Lower leg skin (tissue), 4 donors: Measurements from ENCODE around the gene VAX1. TPM values are rescaled to one million over a fixed set of nuclear protein-coding genes. Genes with fewer than 3 reads are reported as not detected.
"Not testable (repeated sequence)": the region's sequence is repeated elsewhere in the genome, so short reads cannot be mapped to it uniquely, and the experiment has no call there.

ENCODE experiments used
- DNase-seq, 2 donors: peaks; one replicate each; pipeline ENCODE4 v3.0.0-alpha.2; 2019; ENCODE audit warnings: low spot score in 2 of 2
- H3K4me3 ChIP-seq: fragments of 200-600 bp; sonication (generic); 2 replicates; pipeline ENCODE4 v1.5.1; 2017; ENCODE audit warnings: mild to moderate bottlenecking, low read depth; ENCODE audit not compliant: poor library complexity, severe bottlenecking
- POLR2A ChIP-seq, 2 donors: fragments of 450-650 bp; IDR thresholded peaks; one replicate each; pipeline ENCODE4 v1.6.1; 2016 to 2017; ENCODE audit warnings: antibody characterized with exemption in 2 of 2, mild to moderate bottlenecking in 1 of 2, moderate library complexity in 1 of 2
- WGBS, 2 donors: methylation state at CpG; one replicate each; pipeline ENCODE4 v1.1.5; 2018; 5-methylcytosine and 5-hydroxymethylcytosine counted together
- intact Hi-C: fragments of 100-400 bp; cut with DNase I; formaldehyde crosslinking; loops from one replicate; pipeline ENCODE4 v1.15.0; 2023; ENCODE audit warnings: low total_unique reads
- microRNA-seq, 2 donors: library from miRNA; unstranded; fragments of <30 nt; microRNA quantifications; one replicate each; pipeline ENCODE4, GENCODE V29; 2016; ENCODE audit warnings: borderline replicate concordance in 2 of 2, borderline number of aligned reads in 1 of 2
- total RNA-seq, 4 donors: library from RNA; depleted of rRNA; stranded (reverse); fragments of >200 nt; gene quantifications; one replicate each; pipeline ENCODE4 v1.1.0, GENCODE V29; 2016
- TF ChIP-seq, protein P1 (sequence below), 3 donors: fragments of 450-650 bp; IDR thresholded peaks; one replicate each; pipeline ENCODE4 v1.5.1; 2016; ENCODE audit warnings: antibody characterized with exemption in 3 of 3, mild to moderate bottlenecking in 3 of 3, moderate library complexity in 2 of 3

The VAX1 gene
- total RNA-seq, 4 donors from 2014 or later = not detected

DNA sequence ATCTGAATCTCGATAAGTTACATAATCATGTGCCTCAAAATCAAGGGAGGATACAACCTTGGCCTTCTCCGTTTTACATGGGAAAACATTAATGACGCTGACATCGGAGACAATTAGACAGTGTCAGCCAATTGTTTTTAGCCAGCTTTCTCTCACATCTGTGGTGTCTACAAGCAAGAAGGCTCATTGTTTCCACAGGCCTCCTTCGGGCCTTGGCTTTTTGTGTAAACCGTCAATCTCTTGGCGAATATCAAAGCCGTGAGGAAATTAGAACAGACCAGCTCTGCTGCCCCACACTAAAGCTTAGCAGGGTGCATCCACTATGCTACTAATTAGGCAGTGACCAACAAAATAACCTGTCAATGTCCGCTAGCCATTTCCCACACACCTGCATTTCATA is 43.2 kb downstream of the VAX1 start:
- WGBS, 2 donors = 73 to 76% methylated on average over 9 of the region's 9 CpGs
- intact Hi-C loops = no loop called here
- no peak for TF ChIP-seq POLR2A (IDR thresholded peaks at IDR 0.05)
- TF ChIP-seq, protein P1, sequence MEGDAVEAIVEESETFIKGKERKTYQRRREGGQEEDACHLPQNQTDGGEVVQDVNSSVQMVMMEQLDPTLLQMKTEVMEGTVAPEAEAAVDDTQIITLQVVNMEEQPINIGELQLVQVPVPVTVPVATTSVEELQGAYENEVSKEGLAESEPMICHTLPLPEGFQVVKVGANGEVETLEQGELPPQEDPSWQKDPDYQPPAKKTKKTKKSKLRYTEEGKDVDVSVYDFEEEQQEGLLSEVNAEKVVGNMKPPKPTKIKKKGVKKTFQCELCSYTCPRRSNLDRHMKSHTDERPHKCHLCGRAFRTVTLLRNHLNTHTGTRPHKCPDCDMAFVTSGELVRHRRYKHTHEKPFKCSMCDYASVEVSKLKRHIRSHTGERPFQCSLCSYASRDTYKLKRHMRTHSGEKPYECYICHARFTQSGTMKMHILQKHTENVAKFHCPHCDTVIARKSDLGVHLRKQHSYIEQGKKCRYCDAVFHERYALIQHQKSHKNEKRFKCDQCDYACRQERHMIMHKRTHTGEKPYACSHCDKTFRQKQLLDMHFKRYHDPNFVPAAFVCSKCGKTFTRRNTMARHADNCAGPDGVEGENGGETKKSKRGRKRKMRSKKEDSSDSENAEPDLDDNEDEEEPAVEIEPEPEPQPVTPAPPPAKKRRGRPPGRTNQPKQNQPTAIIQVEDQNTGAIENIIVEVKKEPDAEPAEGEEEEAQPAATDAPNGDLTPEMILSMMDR (IDR thresholded peaks at IDR 0.05) = no peak
- no peak for DNase-seq
- H3K4me3 ChIP-seq = no peak overlapping the region

DNA sequence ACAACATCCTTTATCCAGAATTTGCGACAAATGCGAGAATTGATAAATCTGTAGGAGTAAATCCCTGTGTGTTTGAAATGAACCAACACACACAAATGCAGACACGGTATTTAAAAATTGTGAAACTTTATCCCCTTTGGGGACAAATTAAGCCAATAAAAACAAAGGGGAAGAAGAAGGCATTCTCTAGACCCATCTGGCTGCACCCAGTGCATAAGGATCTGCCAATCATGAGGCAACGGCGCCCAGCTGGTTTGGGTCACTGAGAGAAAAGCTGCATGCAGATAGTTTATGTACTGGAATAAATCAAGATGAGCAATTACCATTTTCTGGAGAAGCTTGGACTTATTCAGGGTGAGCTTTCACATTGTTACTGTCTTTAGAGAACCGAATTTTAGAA is 45.7 kb downstream of the VAX1 start:
- H3K4me3 ChIP-seq = no peak overlapping the region
- no peak for TF ChIP-seq POLR2A (IDR thresholded peaks at IDR 0.05)
- TF ChIP-seq, protein P1 (IDR thresholded peaks at IDR 0.05) = no peak
- 77% methylated on average over 6 of the region's 6 CpGs for WGBS, 2 donors
- intact Hi-C loops = no loop called here
- DNase-seq = no peak

DNA sequence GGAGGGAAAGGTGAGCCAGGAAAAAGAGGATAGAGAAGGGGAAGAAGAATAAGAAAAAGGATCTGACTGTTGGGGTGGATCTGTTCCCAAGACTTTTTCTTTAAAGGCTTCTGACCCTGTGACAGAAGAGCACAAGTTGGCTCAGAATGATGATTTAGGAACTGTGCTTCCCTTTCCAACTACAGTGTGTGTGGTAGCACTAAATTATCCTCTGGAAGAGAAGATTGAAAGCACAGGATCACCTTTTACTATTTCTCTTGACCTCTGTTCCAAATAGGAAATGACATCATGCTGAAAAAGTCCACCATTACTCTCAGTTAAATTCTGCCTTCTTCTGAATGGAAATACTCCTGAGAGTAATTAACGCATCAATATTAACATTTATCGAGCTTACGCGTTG is 47.2 kb downstream of the VAX1 start:
- 94 to 96% methylated on average over 4 of the region's 4 CpGs for WGBS, 2 donors
- intact Hi-C loops = no loop called here
- H3K4me3 ChIP-seq = no peak overlapping the region
- no peak for TF ChIP-seq POLR2A (IDR thresholded peaks at IDR 0.05)
- TF ChIP-seq, protein P1 (IDR thresholded peaks at IDR 0.05) = no peak
- DNase-seq = no peak

DNA sequence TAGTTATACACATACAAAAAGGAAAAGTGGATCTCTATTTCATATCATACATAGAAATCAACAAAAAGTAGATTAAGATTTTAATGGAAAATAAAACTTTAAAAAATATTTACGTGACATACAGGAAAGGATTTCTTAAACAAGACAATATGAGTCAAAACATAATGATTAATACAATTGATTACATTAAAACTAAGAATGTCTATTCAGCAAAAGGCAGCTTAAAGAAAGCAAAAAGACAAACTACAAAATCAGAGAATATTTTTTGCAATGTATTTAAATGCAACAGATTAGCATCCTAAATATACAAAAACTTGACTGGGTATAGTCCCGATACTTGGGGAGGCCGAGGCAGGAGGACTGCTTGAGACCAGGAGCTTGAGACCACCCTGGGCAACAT is 50.5 kb downstream of the VAX1 start:
- H3K4me3 ChIP-seq = no peak overlapping the region
- TF ChIP-seq, protein P1 (IDR thresholded peaks at IDR 0.05) = no peak
- no peak for TF ChIP-seq POLR2A (IDR thresholded peaks at IDR 0.05)
- no peak for DNase-seq
- intact Hi-C loops = no loop called here
- 87 to 89% methylated on average over 3 of the region's 3 CpGs for WGBS, 2 donors

DNA sequence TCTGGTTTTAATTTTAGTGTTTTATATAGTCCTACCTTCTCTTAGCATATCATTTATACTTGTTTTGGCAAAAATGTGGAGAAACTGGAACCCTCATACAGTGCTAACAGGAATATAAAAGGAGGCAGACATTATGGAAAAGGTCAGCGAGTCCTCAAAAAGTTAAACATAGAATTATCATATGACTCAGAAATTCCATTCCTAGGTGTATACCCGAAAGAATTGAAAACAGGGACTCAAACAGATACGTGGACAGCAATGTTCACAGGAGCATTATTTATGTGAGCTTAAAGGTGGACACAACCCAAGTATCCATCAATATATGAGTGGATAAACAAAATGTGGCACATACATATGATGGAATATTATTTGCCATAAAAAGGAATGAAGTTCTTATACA is 51.5 kb downstream of the VAX1 start:
- DNase-seq = no peak
- 70 to 81% methylated on average over 3 of the region's 3 CpGs for WGBS, 2 donors
- intact Hi-C loops = no loop called here
- no peak overlapping the region for H3K4me3 ChIP-seq
- TF ChIP-seq, protein P1 (IDR thresholded peaks at IDR 0.05) = no peak
- no peak for TF ChIP-seq POLR2A (IDR thresholded peaks at IDR 0.05)

DNA sequence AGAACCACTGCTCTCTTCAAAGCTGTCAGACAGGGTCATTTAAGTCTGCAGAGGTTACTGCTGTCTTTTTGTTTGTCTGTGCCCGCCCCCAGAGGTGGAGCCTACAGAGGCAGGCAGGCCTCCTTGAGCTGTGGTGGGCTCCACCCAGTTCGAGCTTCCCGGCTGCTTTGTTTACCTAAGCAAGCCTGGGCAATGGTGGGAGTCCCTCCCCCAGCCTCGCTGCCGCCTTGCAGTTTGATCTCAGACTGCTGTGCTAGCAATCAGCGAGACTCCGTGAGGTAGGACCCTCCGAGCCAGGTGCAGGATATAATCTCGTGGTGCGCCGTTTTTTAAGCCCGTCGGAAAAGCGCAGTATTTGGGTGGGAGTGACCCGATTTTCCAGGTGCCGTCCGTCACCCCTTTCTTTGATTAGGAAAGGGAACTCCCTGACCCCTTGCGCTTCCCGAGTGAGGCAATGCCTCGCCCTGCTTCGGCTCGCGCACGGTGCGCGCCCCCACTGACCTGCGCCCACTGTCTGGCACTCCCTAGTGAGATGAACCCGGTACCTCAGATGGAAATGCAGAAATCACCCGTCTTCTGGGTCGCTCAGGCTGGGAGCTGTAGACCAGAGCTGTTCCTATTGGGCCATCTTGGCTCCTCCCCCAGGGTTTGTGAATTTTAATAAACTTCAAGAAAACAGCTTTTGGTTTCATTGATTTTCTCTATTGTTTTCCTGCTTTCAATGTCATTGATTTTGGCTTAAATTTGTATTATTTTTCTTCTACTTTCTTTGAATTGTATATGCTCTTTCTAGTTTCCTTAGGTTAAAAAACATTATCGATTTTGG is 53.4 kb downstream of the VAX1 start:
- DNase-seq, intact Hi-C loops, H3K4me3 ChIP-seq: not testable (repeated sequence)
- 78 to 79% methylated on average over 31 of the region's 31 CpGs for WGBS, 2 donors

Small RNA genes lying within 50 kb of the gene (microRNA-seq; reads per million reads assigned to microRNA genes)
- gene MIR3663 = 0 reads per million in 2 donors

Other genes with a start within 250 kb of the VAX1 start
- gene SHTN1, start 133.1 kb downstream of the VAX1 start, total RNA-seq = 10 to 100 TPM; 13.7 to 23.1 (median 16.8) TPM
- not detected for gene KCNK18, start 59.2 kb upstream of the VAX1 start, total RNA-seq
- 1 to 10 TPM; 4.0 to 4.9 (median 4.4) TPM for gene SLC18A2, start 102.8 kb upstream of the VAX1 start, total RNA-seq
- 10 to 100 TPM; 20.6 to 29.4 (median 27.8) TPM for gene PDZD8, start 237.2 kb upstream of the VAX1 start, total RNA-seq